GM21360 (cell line): ENCODE measurements around the gene BEND7.

ENCODE experiments used
- ATAC-seq: cut with Tn5 transposase; IDR thresholded peaks from one replicate; pipeline ENCODE4 v1.9.1; 2021; ENCODE audit warnings: mild to moderate bottlenecking, moderate library complexity; ENCODE audit not compliant: unreplicated experiment

The BEND7 gene

GRCh38 chr10:13392701-13393100 lies 136.1 kb downstream of the BEND7 start:
- ATAC-seq, result no peak
